HG03175 (cell line): ENCODE measurements around the gene OPN1MW.
A peak's percentile ranks its signal among the peaks of the same experiment; 100 is the strongest.
"Not testable (repeated sequence)": the region's sequence is repeated elsewhere in the genome, so short reads cannot be mapped to it uniquely, and the experiment has no call there.

Source experiments
- ATAC-seq: cut with Tn5 transposase; IDR thresholded peaks from one replicate; pipeline ENCODE4 v1.9.1; 2021; ENCODE audit warnings: mild to moderate bottlenecking, moderate library complexity; ENCODE audit not compliant: unreplicated experiment

Gene OPN1MW

GRCh38 chrX:154209670-154210418 is 27.4 kb downstream of the OPN1MW start:
- ATAC-seq, result peak; percentile 85

- not testable (repeated sequence) for ATAC-seq
Observed at GRCh38 chrX:154211057-154211456, 28.7 kb downstream of the OPN1MW start.

GRCh38 chrX:154211499-154211898 is 29.1 kb downstream of the OPN1MW start:
- not testable (repeated sequence) for ATAC-seq

GRCh38 chrX:154219456-154219855 is 37.1 kb downstream of the OPN1MW start, which contains the start of gene OPN1MW2:
TSS of gene OPN1MW2 (plus strand) at chrX:154219756. CDS start at chrX:154219816, 60 bp downstream.
- not testable (repeated sequence) for ATAC-seq

- not testable (repeated sequence) for ATAC-seq
Observed at GRCh38 chrX:154225292-154225691, 42.9 kb downstream of the OPN1MW start.

- not testable (repeated sequence) for ATAC-seq
Observed at GRCh38 chrX:154226706-154227105, 44.3 kb downstream of the OPN1MW start.

- ATAC-seq, result not testable (repeated sequence)
Observed at GRCh38 chrX:154231443-154231842, 49.0 kb downstream of the OPN1MW start.

DNA sequence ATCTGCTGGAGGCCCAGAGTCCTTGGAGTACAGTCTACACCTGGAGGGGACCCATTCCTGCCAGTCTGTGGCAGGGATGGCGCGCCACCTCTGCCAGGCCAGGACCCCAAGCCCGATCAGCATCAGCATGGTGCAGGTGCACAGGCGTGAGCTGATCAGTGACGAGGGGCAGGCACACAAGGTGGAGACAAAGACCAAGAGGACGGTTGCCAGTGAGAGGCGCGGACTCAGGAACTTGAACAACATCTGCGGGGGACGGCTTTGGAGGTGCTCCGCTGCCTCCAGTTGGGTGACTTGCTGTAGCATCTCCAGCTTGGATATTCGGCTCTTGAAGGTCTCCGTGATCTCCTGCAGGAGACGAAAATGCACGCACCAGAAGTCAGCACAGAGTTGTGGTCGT is 51.2 kb downstream of the OPN1MW start:
- not testable (repeated sequence) for ATAC-seq

GRCh38 chrX:154238939-154239559 is 56.7 kb downstream of the OPN1MW start:
- ATAC-seq, result not testable (repeated sequence)

DNA sequence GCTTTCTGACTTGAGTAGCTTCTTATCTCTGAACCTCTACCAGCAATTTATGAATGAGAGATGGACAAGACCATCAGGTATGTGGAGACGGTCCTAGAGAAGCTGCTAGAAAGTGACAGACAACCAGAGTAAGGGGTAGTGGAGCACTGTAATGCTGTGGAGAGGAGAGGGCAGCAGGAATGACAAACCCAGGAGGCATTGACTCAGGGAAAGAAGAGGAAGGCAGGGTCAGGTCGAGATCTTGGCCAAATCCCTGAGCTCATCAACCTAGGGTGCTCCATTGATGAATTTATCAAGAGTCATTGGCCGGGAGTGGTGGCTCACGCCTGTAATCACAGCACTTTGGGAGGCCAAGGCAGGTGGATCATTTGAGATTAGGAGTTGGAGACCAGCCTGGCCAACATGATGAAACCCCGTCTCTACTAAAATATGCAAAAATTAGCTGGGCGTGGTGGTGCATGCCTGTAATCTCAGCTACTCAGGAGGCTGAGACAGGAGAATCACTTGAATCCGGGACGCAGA is 57.6 kb downstream of the OPN1MW start:
- ATAC-seq, result not testable (repeated sequence)
